ENCODE results near the gene WDR37. TPM values are rescaled to one million over a fixed set of nuclear protein-coding genes. Genes with fewer than 3 reads are reported as not detected.

WDR37 gene
- total RNA-seq, 2 donors from 2014 or later, result 11.9 to 22.8 TPM

- no peaks in the 10 kb centered on the region for H3K4me1 ChIP-seq (replicated peaks)
- no peak for DNase-seq (ENCODE audit: low spot score)
These were observed 82.3 kb downstream of the WDR37 start for GRCh38 chr10:1138529-1138928.

GRCh38 chr10:1141261-1141660 is 85.1 kb downstream of the WDR37 start:
- TF ChIP-seq POLR2A (IDR thresholded peaks at IDR 0.05) (no peak), CTCF (IDR thresholded peaks at IDR 0.05) (no peak), POLR2AphosphoS5 (IDR thresholded peaks at IDR 0.05) (no peak)
- Histone ChIP-seq H3K27ac (no peak overlapping the region), H3K4me1 (replicated peaks) (no peaks in the 10 kb centered on the region), H3K27me3 (replicated peaks; ENCODE audit: insufficient read depth) (no peaks in the 10 kb centered on the region), H3K9me3 (no peaks in the 10 kb centered on the region), H3K4me3 (no peak overlapping the region), H3K36me3 (no peaks in the 10 kb centered on the region)
- intact Hi-C loops (cut with DNase I), result no loop called here
- WGBS, result 71% methylated on average over 7 of the region's 7 CpGs
- no peak for DNase-seq (ENCODE audit: low spot score)

More at GRCh38 chr10:1138529-1138928, 82.3 kb downstream of the WDR37 start:
- Histone ChIP-seq H3K9me3 (no peaks in the 10 kb centered on the region), H3K36me3 (no peaks in the 10 kb centered on the region), H3K4me3 (no peak overlapping the region), H3K27me3 (replicated peaks; ENCODE audit: insufficient read depth) (no peaks in the 10 kb centered on the region), H3K27ac (no peak overlapping the region)
- TF ChIP-seq POLR2AphosphoS5 (IDR thresholded peaks at IDR 0.05) (no peak), CTCF (IDR thresholded peaks at IDR 0.05) (no peak)
- intact Hi-C loops (cut with DNase I), result no loop called here
- 97% methylated on average over 1 of the region's 1 CpG for WGBS

GRCh38 chr10:1141701-1142100 is 85.5 kb downstream of the WDR37 start:
- no peaks in the 10 kb centered on the region for H3K9me3 ChIP-seq
- intact Hi-C loops (cut with DNase I), result no loop called here
- no peaks in the 10 kb centered on the region for H3K36me3 ChIP-seq
- no peak for DNase-seq (ENCODE audit: low spot score)
- WGBS, result 95% methylated on average over 11 of the region's 11 CpGs
- TF ChIP-seq POLR2A (IDR thresholded peaks at IDR 0.05), result no peak
- no peak for TF ChIP-seq POLR2AphosphoS5 (IDR thresholded peaks at IDR 0.05)
- H3K27me3 ChIP-seq (replicated peaks; ENCODE audit: insufficient read depth), result no peaks in the 10 kb centered on the region
- H3K4me3 ChIP-seq, result no peak overlapping the region
- H3K4me1 ChIP-seq (replicated peaks), result no peaks in the 10 kb centered on the region
- H3K27ac ChIP-seq, result no peak overlapping the region

GRCh38 chr10:1142596-1142995 is 86.4 kb downstream of the WDR37 start:
- intact Hi-C loops (cut with DNase I), result no loop called here
- Histone ChIP-seq H3K4me1 (replicated peaks) (no peaks in the 10 kb centered on the region), H3K36me3 (no peaks in the 10 kb centered on the region), H3K4me3 (no peak overlapping the region), H3K9me3 (no peaks in the 10 kb centered on the region), H3K27me3 (replicated peaks; ENCODE audit: insufficient read depth) (no peaks in the 10 kb centered on the region), H3K27ac (no peak overlapping the region)
- whole genome bisulfite sequencing, result 58% methylated on average over 3 of the region's 3 CpGs
- no peak for DNase-seq (ENCODE audit: low spot score)
- no peak for TF ChIP-seq POLR2A (IDR thresholded peaks at IDR 0.05)

- Histone ChIP-seq H3K4me3 (no peak overlapping the region), H3K9me3 (no peaks in the 10 kb centered on the region), H3K27ac (no peak overlapping the region), H3K4me1 (replicated peaks) (no peaks in the 10 kb centered on the region), H3K27me3 (replicated peaks; ENCODE audit: insufficient read depth) (no peaks in the 10 kb centered on the region), H3K36me3 (no peaks in the 10 kb centered on the region)
- WGBS, result 67% methylated on average over 5 of the region's 5 CpGs
- intact Hi-C loops (cut with DNase I), result no loop called here
- no peak for TF ChIP-seq POLR2A (IDR thresholded peaks at IDR 0.05)
- no peak for TF ChIP-seq CTCF (IDR thresholded peaks at IDR 0.05)
- no peak for TF ChIP-seq POLR2AphosphoS5 (IDR thresholded peaks at IDR 0.05)
- no peak for DNase-seq (ENCODE audit: low spot score)
These were observed 91.6 kb downstream of the WDR37 start for GRCh38 chr10:1147810-1148209.

GRCh38 chr10:1148855-1149605 is 92.8 kb downstream of the WDR37 start:
- H3K4me1 ChIP-seq (replicated peaks), result no peaks in the 10 kb centered on the region
- no peaks in the 10 kb centered on the region for H3K9me3 ChIP-seq
- no peaks in the 10 kb centered on the region for H3K27me3 ChIP-seq (replicated peaks; ENCODE audit: insufficient read depth)
- intact Hi-C loops (cut with DNase I), result no loop called here
- DNase-seq (ENCODE audit: low spot score), result no peak
- no peak for TF ChIP-seq POLR2A (IDR thresholded peaks at IDR 0.05)
- no peak for TF ChIP-seq CTCF (IDR thresholded peaks at IDR 0.05)
- no peak for TF ChIP-seq POLR2AphosphoS5 (IDR thresholded peaks at IDR 0.05)
- 94% methylated on average over 17 of the region's 17 CpGs for WGBS
- no peaks in the 10 kb centered on the region for H3K36me3 ChIP-seq
- no peak overlapping the region for H3K27ac ChIP-seq
- no peak overlapping the region for H3K4me3 ChIP-seq

Measured in prostate gland (tissue), 2 donors.